ENCODE data around the gene CCDC122.

Gene CCDC122

GRCh38 chr13:43799191-43799590, 80.3 kb downstream of the CCDC122 start:
- no peak for DNase-seq

- DNase-seq: no peak
Observed at GRCh38 chr13:43797869-43798268, 81.7 kb downstream of the CCDC122 start.

- DNase-seq: no peak
Observed at GRCh38 chr13:43797159-43797558, 82.4 kb downstream of the CCDC122 start.

- DNase-seq: no peak
Observed at GRCh38 chr13:43794416-43794815, 85.1 kb downstream of the CCDC122 start.

GRCh38 chr13:43792076-43792881, 87.3 kb downstream of the CCDC122 start:
- no peak for DNase-seq

- DNase-seq: no peak
Observed at GRCh38 chr13:43787997-43788396, 91.5 kb downstream of the CCDC122 start.

GRCh38 chr13:43787518-43787891, 92.0 kb downstream of the CCDC122 start:
- DNase-seq: no peak

GRCh38 chr13:43786766-43787517, 92.6 kb downstream of the CCDC122 start, which contains the start of gene ENOX1:
ENOX1 (minus strand) TSS chr13:43786972.
- DNase-seq: no peak

GRCh38 chr13:43786472-43786765, 93.1 kb downstream of the CCDC122 start:
- DNase-seq: no peak

Data from stimulated activated CD4-positive, alpha-beta T cell treated with anti-CD3 and anti-CD28 coated beads, Interleukin-2, amount 100 ng/mL, for 48 hours (primary cell).